Measurements from ENCODE around the gene DGAT2L6.

DGAT2L6 gene

DNA sequence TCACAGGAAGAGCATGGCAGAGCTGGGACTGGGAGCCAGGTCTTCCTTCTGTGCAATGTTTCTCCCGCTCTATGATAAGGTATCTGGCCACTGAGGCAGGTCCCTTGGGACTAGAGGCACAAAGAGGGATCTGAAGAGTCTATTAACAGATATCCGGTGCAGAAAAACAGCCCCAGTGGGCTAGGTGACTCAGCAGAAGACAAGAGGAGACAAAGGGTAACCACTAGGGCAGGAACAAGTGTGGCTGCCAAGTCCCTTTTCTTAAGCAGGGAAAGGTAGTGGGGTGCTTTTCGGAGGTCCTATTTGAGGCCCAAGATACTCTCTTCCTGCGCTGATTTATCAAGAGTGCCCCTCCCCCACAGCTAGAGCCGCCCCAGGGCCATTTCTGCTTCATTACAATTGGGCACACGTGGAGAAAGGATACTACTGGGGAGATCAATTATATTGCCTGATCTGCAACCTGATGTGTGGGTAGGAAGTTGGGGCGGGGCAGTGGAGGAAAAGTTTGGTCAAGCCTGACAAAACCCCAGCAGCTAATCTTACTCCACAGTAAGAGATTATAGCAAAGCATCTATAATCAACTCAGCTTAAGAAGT is at the start of gene DGAT2L6:
DGAT2L6 (plus strand) TSS at position 546 of the 596 bp plus-strand sequence. CDS start 100 bp downstream, outside the sequence.
- no peak for DNase-seq

GRCh38 chrX:70128071-70128470 is 49.2 kb upstream of the DGAT2L6 start:
- no peak for DNase-seq

DNA sequence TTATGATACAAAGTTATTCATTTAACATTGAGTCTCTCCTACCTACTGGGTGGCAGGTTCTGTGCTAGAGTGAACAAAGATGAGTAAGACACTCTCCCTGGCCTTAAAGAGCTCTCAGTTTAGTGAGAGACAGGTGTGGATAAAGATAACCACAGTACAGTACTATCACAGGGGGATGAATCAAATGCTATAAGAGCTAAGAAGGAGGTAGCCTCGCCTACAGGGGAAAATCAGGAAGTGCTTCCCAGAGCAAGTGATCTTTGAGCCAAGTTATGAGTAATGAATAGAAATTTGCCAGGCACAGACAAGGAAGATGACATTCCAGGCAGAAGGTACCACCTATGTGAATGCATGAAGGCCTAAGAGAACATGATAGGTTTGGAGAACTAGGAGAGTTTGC is 47.5 kb upstream of the DGAT2L6 start:
- DNase-seq = no peak

- no peak for DNase-seq
Observed at GRCh38 chrX:70132224-70132623, 45.1 kb upstream of the DGAT2L6 start.

GRCh38 chrX:70132877-70133302 is 44.4 kb upstream of the DGAT2L6 start:
- no peak for DNase-seq

DNA sequence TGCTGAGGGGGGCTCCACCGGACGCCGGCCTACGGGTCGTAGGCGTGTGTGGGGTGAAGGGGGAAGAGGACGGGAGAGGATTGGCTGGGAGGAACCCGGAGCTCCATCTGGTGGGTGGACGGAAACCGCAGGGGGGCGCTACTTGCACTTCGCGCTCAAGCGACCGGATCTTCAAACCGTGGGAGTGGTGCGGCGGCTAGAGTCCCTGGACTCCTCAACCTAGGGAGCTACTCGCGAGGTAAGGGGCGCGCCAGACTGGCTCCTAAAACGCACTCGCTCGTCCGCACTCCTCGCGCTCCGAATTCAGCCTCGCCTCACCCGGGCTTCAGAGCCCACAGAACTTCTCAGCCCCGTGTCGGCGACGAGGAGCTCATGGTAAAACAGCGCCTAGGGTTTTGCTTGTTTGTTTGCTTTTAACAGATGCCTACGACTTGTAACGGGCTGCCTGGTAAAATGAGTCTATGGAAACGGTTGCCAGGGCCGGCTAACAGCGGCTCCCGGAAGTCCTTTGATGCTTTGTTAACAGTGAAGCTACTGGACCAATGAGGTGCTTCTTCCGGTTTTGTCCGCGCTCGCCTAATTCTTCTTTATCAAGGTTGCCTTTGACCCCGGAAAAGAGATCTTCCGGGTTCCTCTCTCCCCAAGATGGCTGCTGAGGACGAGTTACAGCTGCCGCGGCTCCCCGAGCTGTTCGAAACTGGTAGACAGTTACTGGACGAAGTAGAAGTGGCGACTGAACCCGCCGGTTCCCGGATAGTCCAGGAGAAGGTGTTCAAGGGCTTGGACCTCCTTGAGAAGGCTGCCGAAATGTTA is 43.8 kb upstream of the DGAT2L6 start, which contains the start of gene IGBP1:
IGBP1 (plus strand) TSS at position 145 of the 813 bp plus-strand sequence; CDS start at position 646, 501 bp downstream.
- peak; percentile 85 for DNase-seq

GRCh38 chrX:70134116-70134477 is 43.2 kb upstream of the DGAT2L6 start:
- DNase-seq = no peak

DNA sequence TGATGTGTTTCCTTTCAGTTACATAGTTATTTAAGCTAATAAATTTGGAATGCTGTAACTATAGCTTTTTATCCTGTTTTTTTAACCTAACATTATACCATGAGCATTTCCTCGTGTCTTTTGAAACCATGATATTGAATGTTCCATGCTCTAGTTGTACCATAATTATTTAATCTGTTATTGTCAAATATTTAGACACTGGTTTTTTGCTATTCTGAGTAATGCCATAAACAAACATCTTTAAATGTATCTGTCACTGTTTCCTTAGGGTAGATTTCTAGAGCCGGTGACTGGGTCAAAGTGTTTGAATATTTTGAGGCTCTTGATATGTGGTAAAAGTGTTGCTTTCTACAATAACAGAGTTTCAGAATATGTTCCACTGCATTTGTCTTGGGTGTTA is 38.7 kb upstream of the DGAT2L6 start:
- DNase-seq = no peak

- no peak for DNase-seq
Observed at GRCh38 chrX:70139736-70140135, 37.5 kb upstream of the DGAT2L6 start.

- no peak for DNase-seq
Observed at GRCh38 chrX:70141373-70141772, 35.9 kb upstream of the DGAT2L6 start.

- DNase-seq = no peak
Observed at GRCh38 chrX:70166601-70167590, 10.4 kb upstream of the DGAT2L6 start.

DNA sequence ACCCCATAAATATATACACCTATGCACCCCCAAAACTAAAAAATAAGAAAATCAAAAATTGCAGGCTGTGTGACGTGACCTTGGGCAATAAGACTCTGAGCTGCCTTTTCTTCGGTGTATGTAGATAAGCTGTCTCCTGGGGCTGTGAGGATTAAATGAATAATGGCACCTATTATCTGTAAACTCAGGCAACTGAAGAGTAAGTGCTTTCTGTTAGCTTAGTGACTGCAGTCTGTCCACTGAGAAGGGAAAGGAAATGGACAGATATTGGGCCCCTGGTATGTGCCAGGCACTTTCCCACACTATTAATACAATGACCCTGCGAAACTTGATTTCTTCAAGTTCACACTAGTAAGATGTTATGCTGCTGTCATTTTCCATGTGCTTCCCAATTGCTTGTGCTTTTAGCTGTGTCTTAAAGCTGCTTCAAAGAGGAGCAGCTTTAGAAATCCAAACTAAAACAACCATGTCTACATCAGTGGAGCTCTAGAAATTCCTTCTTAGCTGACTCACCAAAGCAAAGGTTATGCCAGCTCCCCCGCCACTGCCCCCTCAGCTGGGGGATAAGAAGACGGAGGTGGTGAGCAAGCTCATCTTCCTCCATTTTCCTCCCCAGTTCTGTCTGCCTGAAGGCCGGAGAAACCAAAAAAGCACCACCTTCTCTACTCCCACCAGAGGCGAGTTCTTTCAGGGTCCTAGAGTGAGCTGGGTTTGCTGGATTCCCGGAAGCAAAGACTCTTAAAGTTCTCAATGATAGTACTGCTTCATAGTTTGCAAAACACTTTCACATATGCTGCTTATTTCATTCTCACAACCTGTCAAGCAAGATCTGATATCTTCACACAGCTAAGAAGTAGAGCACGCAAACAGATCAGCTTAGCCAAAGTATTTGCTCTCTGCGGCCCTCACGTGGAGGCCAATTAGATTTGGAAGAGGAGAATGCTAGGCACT is 8.8 kb upstream of the DGAT2L6 start:
- DNase-seq = peak; percentile 44

- no peak for DNase-seq
Observed at GRCh38 chrX:70169281-70169680, 8.0 kb upstream of the DGAT2L6 start.

DNA sequence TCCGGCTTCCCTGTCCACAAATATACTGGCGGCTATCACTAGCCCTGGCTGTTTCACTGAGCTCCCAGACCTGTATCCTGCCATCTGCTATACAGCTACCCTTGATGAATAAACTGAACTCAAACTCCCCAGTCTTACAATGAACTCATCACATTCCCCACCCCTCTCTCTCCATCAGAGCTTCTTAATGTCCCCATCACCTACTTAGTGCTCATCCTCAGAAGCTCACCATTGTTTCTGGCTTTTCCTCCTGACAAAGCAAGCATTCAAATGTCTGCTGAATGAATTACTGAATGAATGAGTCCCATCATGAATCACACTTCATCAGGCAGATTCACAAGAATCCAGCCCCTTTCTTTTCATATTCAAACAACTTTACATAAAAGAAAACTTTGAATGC is 5.7 kb upstream of the DGAT2L6 start:
- no peak for DNase-seq

DNA sequence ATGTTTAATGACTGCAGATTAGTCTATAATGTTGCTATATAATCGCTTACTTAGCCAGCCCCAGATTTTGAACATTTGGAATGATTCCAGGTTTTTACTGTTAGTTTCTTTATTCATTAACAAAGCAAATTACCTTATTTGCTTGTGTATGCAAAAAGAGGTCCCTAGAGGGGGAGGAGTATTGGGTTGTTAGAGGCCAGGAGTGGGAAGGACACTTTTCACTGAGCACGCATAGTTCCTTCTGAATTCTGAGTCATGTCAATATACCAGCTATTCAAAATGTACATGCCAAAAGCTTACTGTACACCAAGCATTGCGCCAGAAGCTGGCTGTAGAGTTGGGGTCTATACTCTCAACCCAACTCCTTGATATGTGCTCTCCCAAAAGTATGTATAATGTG is 5.1 kb upstream of the DGAT2L6 start:
- no peak for DNase-seq

DNA sequence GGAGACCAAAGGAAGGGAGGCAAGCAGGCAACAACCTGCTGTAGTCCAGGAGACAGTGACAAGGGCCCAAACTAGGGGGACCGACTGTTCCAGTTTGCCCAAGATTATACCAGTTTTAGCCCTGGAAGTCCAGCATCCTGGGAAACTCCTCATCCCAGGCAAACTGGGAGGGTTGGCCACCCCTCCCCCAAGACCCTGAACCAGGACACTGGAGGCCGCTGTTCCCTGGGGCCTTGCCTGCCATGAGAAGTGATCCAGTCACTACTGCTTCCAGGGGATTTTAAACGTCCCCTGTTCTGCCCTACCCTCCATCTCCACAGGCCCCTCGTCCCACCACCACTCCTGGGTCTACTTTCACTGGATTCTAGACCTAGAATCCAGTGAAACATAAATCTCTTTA is 4.3 kb upstream of the DGAT2L6 start:
- no peak for DNase-seq

GRCh38 chrX:70174754-70175153 is 2.5 kb upstream of the DGAT2L6 start:
- DNase-seq = no peak

GRCh38 chrX:70175338-70175737 is 1.9 kb upstream of the DGAT2L6 start:
- no peak for DNase-seq

- DNase-seq = no peak
Observed at GRCh38 chrX:70183091-70183490, 5.8 kb downstream of the DGAT2L6 start.

GRCh38 chrX:70190225-70190624 is 12.9 kb downstream of the DGAT2L6 start:
- DNase-seq = no peak

DNA sequence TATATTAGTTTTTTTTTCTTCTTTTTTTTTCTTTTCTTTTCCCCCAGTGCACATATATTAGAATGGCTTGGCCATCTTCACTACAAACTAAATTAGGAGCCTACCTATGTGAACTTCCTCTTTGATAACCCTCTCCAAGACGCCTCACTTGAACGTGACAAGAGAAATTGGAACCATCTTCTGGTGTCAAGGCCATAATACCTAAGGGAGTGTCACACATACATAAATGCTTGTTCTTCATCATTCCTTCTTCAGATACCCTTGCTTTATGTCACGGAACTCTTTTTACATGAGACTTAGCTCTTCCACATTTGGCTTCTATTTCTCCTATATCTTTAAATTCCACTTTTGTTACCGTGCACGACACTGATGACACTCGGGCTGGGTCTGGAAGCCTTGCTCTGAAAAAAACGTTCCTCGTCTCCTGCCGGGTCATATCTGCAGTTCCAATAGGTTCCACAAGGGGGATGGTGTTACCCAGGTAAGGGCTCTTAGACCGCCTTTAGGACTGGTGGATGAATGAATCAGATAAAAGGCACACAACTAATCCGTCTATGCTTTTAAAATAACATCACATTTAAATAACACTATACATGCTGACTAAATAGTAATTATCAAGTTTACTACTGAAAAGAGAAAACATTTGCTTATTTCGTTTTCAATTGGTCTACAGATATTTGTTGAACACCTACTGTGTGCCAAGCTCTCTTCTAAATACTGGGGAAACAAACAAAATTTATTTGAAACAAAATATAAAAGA is 19.9 kb downstream of the DGAT2L6 start:
- no peak for DNase-seq

Measured in left hindlimb (tissue), 1 donor.